ENCODE measurements around the gene MX2. TPM values are rescaled to one million over a fixed set of nuclear protein-coding genes. Genes with fewer than 3 reads are reported as not detected.

Gene MX2
- total RNA-seq, 1 donor from 2014 or later = 30.3 TPM

GRCh38 chr21:41363370-41364270 is 1.8 kb downstream of the MX2 start:
- intact Hi-C loops (cut with micrococcal nuclease) = loop anchor here (5.0 to 10.0 kb wide), 5 partner anchors 81 to 871 kb away; partner anchors contain the start of gene ZBTB21

DNA sequence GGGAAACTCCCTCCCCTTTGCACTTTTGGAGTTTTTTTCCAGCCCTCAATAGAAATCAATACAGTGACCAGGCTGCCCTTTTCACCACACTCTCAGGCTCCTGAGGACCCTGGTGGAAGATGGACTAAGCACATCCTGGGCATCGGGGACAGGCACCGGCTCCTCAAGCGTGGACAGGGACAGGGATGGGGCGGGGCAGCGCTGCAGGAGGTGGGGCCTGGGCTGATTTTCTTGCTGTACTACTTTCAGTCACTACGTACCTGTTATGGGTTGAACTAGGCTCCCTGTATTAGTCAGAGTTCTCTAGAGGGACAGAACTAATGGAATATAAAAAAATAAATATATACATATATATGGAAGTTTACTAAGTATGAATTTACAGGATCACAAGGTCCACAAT is 2.5 kb downstream of the MX2 start:
- intact Hi-C loops (cut with micrococcal nuclease) = loop anchor here (5.0 to 10.0 kb wide), 5 partner anchors 82 to 870 kb away; partner anchors contain the start of gene ZBTB21

GRCh38 chr21:41365377-41366107 is 3.7 kb downstream of the MX2 start:
- intact Hi-C loops (cut with micrococcal nuclease) = loop anchor here (10.0 kb wide), 1 partner anchor 869 kb away; no protein-coding TSS in a partner anchor

GRCh38 chr21:41366522-41367151 is 4.8 kb downstream of the MX2 start:
- intact Hi-C loops (cut with micrococcal nuclease) = loop anchor here (10.0 kb wide), 1 partner anchor 868 kb away; no protein-coding TSS in a partner anchor

- intact Hi-C loops (cut with micrococcal nuclease) = loop anchor here (10.0 kb wide), 1 partner anchor 867 kb away; no protein-coding TSS in a partner anchor
Measured at GRCh38 chr21:41367301-41367944, 5.6 kb downstream of the MX2 start.

DNA sequence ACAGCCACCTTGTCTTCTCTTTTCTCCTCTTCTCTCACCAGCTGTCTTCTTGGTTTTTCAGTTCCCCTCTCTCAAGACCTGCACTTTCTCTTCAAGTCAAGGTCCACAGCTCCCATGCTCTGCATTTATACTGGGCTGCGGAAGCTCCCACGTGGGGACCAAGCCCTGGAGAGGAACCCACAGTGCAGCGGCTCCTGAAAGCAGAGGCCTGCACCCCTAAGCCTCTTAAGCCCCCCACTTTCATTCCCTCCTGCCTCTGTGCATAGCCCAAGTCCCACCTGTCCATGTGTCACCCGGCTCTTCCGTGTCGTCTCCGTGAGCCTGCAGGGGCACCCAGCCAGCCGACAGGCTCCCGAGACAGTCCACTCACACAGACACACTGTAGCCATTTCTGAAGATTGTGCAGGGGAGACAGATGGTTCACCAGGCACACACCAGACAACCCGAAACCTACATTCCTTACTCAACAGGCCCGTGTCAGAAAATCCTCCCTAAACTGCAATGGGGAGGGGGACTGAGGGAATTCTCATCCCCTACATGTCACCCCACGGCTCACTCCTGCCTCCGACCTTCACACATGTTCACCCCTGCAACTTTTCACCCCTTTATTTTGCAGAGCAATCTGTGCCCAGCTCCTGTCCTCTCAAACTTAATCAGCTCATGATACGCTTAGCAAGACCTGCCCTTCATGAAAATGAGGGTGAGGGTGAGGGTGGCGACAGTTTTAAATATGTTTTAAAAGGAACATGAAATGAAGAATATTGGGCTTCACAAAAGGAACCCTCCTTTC is 6.3 kb downstream of the MX2 start:
- intact Hi-C loops (cut with micrococcal nuclease) = loop anchor here (10.0 kb wide), 1 partner anchor 867 kb away; no protein-coding TSS in a partner anchor

DNA sequence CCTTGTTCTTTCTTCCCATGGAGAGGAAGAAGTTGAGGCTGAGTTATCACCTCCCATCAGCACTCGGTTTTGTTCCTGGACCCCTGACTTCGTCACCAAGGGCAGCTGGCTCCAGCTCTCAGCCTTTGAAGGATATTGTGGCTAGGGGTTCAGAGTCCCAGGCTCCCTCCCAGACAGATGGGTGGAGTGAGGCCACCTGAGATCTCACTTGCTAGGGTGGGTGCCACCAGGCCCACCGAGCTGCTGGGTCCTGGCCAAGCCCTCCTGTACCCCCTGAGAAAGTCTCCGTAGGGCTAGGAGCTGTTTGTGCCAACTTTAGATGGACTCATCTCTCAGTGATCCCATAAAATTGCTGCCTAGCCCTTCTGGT is 6.9 kb downstream of the MX2 start:
- intact Hi-C loops (cut with micrococcal nuclease) = loop anchor here (10.0 kb wide), 1 partner anchor 866 kb away; no protein-coding TSS in a partner anchor

GRCh38 chr21:41369105-41369919 is 7.5 kb downstream of the MX2 start:
- intact Hi-C loops (cut with micrococcal nuclease) = loop anchor here (10.0 kb wide), 1 partner anchor 865 kb away; no protein-coding TSS in a partner anchor

- intact Hi-C loops (cut with micrococcal nuclease) = loop anchor here (1.0 to 10.0 kb wide), 2 partner anchors 8 to 865 kb away; partner anchors contain the start of gene MX2
Measured at GRCh38 chr21:41369920-41370839, 8.4 kb downstream of the MX2 start.

DNA sequence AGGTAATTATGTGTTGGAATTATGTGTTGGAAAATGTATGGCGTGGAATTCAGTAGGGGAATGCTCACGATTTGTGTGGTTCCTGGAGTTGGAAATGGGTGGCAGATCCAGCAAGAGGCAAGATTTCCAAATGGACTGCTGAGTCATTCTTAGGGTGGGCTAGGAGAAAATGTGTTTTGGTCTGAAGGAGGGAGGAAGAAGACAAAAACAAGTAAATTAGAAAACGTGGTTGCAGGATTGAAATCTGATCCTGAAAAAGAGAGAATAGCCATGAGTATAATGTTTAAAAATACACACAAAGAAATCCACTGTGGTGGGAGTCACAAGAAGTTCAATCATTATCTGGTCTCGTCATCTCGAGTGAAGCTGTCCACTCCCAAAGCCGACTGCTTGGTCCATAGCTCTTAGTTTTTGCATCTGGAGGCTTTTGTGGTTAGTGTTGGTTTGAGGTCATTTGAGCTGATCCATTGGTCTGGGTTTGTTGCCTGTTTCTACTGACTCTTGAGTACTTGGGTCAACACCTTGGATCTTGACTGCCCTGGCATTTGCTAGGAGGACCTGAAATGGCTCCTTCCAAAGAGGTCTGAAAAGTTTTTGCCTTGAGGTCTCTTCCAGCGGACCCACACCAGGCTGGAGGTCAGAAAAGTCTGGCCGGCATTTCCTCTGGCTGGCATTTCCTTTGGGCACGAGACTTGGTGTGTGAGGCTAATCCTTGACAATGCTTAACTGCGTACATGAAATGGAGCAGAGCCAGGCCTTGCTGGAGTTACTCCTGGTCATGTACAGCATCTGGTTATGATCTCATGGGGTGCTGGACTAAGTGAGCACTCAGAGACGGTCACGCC is 9.2 kb downstream of the MX2 start:
- intact Hi-C loops (cut with micrococcal nuclease) = loop anchor here (1.0 kb wide), 1 partner anchor 9 kb away; the partner anchor contains the start of gene MX2

DNA sequence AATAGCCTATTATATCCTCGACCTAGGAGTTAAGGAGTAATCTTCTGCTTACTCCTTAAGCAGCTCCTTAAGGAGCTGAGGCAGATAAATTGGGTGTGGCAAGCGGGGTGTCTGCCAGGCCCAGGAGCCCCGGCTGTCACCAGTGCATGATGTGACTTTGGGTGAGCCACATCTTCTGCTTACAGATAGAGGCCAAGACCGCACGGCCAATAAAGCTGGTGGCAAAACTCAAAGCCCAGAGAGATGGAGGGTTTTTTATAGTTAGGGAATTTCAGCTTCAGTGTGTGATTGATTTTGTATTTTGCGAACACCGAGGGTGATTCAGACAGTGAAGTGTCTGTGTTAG is 9.8 kb downstream of the MX2 start:
- intact Hi-C loops (cut with micrococcal nuclease) = no loop called here

GRCh38 chr21:41373253-41373652 is 11.4 kb downstream of the MX2 start:
- intact Hi-C loops (cut with micrococcal nuclease) = no loop called here

GRCh38 chr21:41373763-41374162 is 11.9 kb downstream of the MX2 start:
- intact Hi-C loops (cut with micrococcal nuclease) = no loop called here

DNA sequence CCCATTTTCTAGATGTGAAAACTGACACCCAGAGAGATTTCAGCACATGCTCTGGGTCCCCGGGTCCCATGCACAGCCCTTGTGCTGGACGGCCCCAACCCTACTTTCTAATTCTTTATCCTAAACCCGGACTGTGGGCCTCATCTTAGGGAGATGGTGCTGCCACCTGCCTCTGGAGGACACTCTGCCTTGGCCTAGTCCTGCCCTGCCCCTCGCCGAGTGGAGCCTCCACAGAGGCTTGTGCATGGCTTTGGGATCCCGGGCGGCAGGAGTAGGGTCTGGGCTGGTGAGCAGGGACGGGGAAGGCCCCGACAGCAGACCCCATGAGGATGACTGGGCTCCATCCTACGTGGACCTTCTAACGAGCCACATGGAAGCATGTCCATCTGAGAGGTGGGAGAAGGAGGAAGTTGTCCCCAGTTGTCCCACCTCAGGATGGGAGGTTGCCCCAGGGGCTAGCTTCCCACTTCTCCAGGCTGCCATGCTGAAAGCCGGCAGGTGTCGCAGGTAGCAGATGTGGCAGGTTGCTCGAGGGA is 12.4 kb downstream of the MX2 start:
- intact Hi-C loops (cut with micrococcal nuclease) = no loop called here

DNA sequence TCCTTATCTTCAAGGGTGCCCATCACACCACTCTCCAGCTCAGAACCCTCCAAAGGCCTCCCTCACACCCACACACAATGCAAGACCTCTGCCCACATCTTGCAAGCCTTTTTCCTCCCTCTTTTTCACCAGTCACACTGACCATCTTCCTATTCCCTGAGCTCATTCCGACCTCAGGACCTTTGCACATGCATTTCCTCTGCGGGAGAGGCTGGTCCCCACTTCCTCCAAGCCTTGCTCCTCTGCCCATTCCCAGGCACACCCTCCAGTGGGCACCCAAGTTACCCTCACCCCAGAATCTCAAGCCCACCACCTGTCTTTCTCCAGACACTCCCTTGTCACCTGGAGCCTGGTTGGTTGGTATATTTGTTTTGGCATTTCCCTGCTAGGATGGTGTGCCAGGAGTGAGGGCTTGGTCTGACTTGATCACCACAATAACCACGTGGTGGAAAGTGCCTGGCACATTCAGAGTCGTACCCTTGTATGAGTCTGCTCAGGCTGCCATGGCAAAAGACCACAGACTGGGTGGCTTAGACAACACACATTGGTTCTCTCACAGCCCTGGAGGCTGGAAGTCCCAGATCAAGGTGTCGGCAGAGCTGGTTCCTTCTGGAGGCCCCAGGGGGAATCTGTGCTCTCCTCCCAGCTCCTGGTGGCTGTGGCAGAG is 13.2 kb downstream of the MX2 start:
- intact Hi-C loops (cut with micrococcal nuclease) = no loop called here

DNA sequence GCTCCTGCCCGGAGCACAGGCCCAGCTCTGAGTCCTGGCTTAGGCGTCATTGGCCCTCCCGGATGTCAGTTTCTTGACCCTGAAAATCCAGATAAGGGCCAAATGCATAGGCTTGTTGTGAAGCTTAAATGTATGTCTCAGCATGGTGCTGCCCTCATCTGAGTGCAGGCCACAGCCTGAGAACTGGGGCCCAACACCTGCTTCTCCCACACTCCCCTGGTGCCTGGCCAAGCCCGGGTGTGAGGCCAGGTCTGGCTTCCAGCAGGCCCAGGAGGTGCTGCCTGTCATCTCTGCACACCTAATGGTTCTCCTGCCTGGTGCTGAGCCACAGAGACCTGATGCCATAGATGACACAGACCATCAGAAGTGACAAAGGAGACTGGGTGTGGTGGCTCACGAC is 14.0 kb downstream of the MX2 start:
- intact Hi-C loops (cut with micrococcal nuclease) = no loop called here

All from T-helper 2 cell treated with Interferon-gamma antibody and Interleukin-4, amounts not matched to agents 100 ng/mL and 5 ng/mL, for 36 hours (primary cell).